ENCODE results near the gene MACROH2A1. TPM values are rescaled to one million over a fixed set of nuclear protein-coding genes. Genes with fewer than 3 reads are reported as not detected.
A peak's percentile ranks its signal among the peaks of the same experiment; 100 is the strongest.

Gene MACROH2A1
- total RNA-seq, 1 donor from 2014 or later: 254 TPM

- peak; percentile 78 for TF ChIP-seq CTCF (conservative IDR thresholded peaks at IDR 0.05)
- no peak overlapping the region for H3K4me3 Mint-ChIP-seq
Measured at GRCh38 chr5:135426102-135427082, 27.4 kb upstream of the MACROH2A1 start.

GRCh38 chr5:135425641-135426040, 26.6 kb upstream of the MACROH2A1 start:
- peaks cover 13% of the 10 kb centered on the region for H3K27me3 Mint-ChIP-seq

More at GRCh38 chr5:135426102-135427082, 27.4 kb upstream of the MACROH2A1 start:
- H3K4me1 Mint-ChIP-seq (ENCODE audit: unreplicated experiment): peaks cover 16% of the 10 kb centered on the region
- H3K9me3 Mint-ChIP-seq: peaks cover 8% of the 10 kb centered on the region
- peaks cover 6% of the 10 kb centered on the region for H3K27me3 Mint-ChIP-seq
- H3K27ac Mint-ChIP-seq: no peak overlapping the region
- DNase-seq (ENCODE audit: extremely low spot score, unreplicated experiment): no peak
- H3K36me3 Mint-ChIP-seq: no peaks in the 10 kb centered on the region

GRCh38 chr5:135423846-135424168, 24.8 kb upstream of the MACROH2A1 start:
- H3K27ac Mint-ChIP-seq: no peak overlapping the region
- no peak overlapping the region for H3K4me3 Mint-ChIP-seq
- DNase-seq (ENCODE audit: extremely low spot score, unreplicated experiment): no peak
- no peak for TF ChIP-seq CTCF (conservative IDR thresholded peaks at IDR 0.05)
- H3K36me3 Mint-ChIP-seq: no peaks in the 10 kb centered on the region
- peaks cover 5% of the 10 kb centered on the region for H3K9me3 Mint-ChIP-seq
- H3K4me1 Mint-ChIP-seq (ENCODE audit: unreplicated experiment): no peaks in the 10 kb centered on the region
- peaks cover 25% of the 10 kb centered on the region for H3K27me3 Mint-ChIP-seq

More at GRCh38 chr5:135425641-135426040, 26.6 kb upstream of the MACROH2A1 start:
- TF ChIP-seq CTCF (conservative IDR thresholded peaks at IDR 0.05): no peak
- no peak overlapping the region for H3K4me3 Mint-ChIP-seq
- no peak for DNase-seq (ENCODE audit: extremely low spot score, unreplicated experiment)
- H3K4me1 Mint-ChIP-seq (ENCODE audit: unreplicated experiment): peaks cover 16% of the 10 kb centered on the region
- H3K9me3 Mint-ChIP-seq: peaks cover 8% of the 10 kb centered on the region
- no peak overlapping the region for H3K27ac Mint-ChIP-seq
- no peaks in the 10 kb centered on the region for H3K36me3 Mint-ChIP-seq

GRCh38 chr5:135423146-135423845, 24.3 kb upstream of the MACROH2A1 start:
- TF ChIP-seq CTCF (conservative IDR thresholded peaks at IDR 0.05): no peak
- Mint-ChIP-seq H3K27me3 (peaks cover 29% of the 10 kb centered on the region), H3K4me3 (no peak overlapping the region), H3K36me3 (no peaks in the 10 kb centered on the region), H3K4me1 (ENCODE audit: unreplicated experiment) (no peaks in the 10 kb centered on the region), H3K27ac (no peak overlapping the region), H3K9me3 (no peaks in the 10 kb centered on the region)
- no peak for DNase-seq (ENCODE audit: extremely low spot score, unreplicated experiment)

GRCh38 chr5:135422419-135422818, 23.4 kb upstream of the MACROH2A1 start:
- Mint-ChIP-seq H3K4me3 (no peak overlapping the region), H3K9me3 (no peaks in the 10 kb centered on the region), H3K27me3 (peaks cover 35% of the 10 kb centered on the region), H3K36me3 (no peaks in the 10 kb centered on the region), H3K27ac (no peak overlapping the region), H3K4me1 (ENCODE audit: unreplicated experiment) (no peaks in the 10 kb centered on the region)
- TF ChIP-seq CTCF (conservative IDR thresholded peaks at IDR 0.05): no peak
- DNase-seq (ENCODE audit: extremely low spot score, unreplicated experiment): no peak
